ENCODE results near the gene DGKD.

DGKD gene

GRCh38 chr2:233503481-233503880 is 149.2 kb downstream of the DGKD start:
- Histone ChIP-seq H3K4me3 (replicated peaks; ENCODE audit: insufficient read depth, low read length) (no peak overlapping the region), H3K27ac (replicated peaks) (no peak overlapping the region), H3K27me3 (ENCODE audit: insufficient read depth, poor library complexity, severe bottlenecking) (no peaks in the 10 kb centered on the region)
- DNase-seq (ENCODE audit: low read depth in 1 of 2, low spot score in 1 of 2), result no peak
- no peak for TF ChIP-seq POLR2AphosphoS5 (IDR thresholded peaks at IDR 0.05; ENCODE audit: low read depth)
- TF ChIP-seq CTCF (IDR thresholded peaks at IDR 0.05; ENCODE audit: insufficient read depth, low read length), result no peak
- no peak for TF ChIP-seq REST (IDR thresholded peaks at IDR 0.05; ENCODE audit: insufficient replicate concordance, low read depth)
- no peak for TF ChIP-seq SPI1 (IDR thresholded peaks at IDR 0.05; ENCODE audit: borderline replicate concordance, low read depth)
- TF ChIP-seq GABPA (IDR thresholded peaks at IDR 0.05; ENCODE audit: low read depth), result no peak

GRCh38 chr2:233503947-233504637 is 149.8 kb downstream of the DGKD start:
- Histone ChIP-seq H3K4me3 (replicated peaks; ENCODE audit: insufficient read depth, low read length) (no peak overlapping the region), H3K27ac (replicated peaks) (no peak overlapping the region), H3K27me3 (ENCODE audit: insufficient read depth, poor library complexity, severe bottlenecking) (no peaks in the 10 kb centered on the region)
- no peak for DNase-seq (ENCODE audit: low read depth in 1 of 2, low spot score in 1 of 2)
- TF ChIP-seq CTCF (IDR thresholded peaks at IDR 0.05; ENCODE audit: insufficient read depth, low read length) (no peak), SPI1 (IDR thresholded peaks at IDR 0.05; ENCODE audit: borderline replicate concordance, low read depth) (no peak), GABPA (IDR thresholded peaks at IDR 0.05; ENCODE audit: low read depth) (no peak), POLR2AphosphoS5 (IDR thresholded peaks at IDR 0.05; ENCODE audit: low read depth) (no peak), REST (IDR thresholded peaks at IDR 0.05; ENCODE audit: insufficient replicate concordance, low read depth) (no peak)

- DNase-seq (ENCODE audit: low read depth in 1 of 2, low spot score in 1 of 2), result no peak
- Histone ChIP-seq H3K27me3 (ENCODE audit: insufficient read depth, poor library complexity, severe bottlenecking) (no peaks in the 10 kb centered on the region), H3K27ac (replicated peaks) (no peak overlapping the region), H3K4me3 (replicated peaks; ENCODE audit: insufficient read depth, low read length) (no peak overlapping the region)
- TF ChIP-seq CTCF (IDR thresholded peaks at IDR 0.05; ENCODE audit: insufficient read depth, low read length) (no peak), SPI1 (IDR thresholded peaks at IDR 0.05; ENCODE audit: borderline replicate concordance, low read depth) (no peak), GABPA (IDR thresholded peaks at IDR 0.05; ENCODE audit: low read depth) (no peak), POLR2AphosphoS5 (IDR thresholded peaks at IDR 0.05; ENCODE audit: low read depth) (no peak), REST (IDR thresholded peaks at IDR 0.05; ENCODE audit: insufficient replicate concordance, low read depth) (no peak)
These were observed 159.8 kb downstream of the DGKD start for GRCh38 chr2:233513953-233514655.
